Progenitor cell of endocrine pancreas (in vitro differentiated cells): Measurements from ENCODE around the gene SEC16A. TPM values are rescaled to one million over a fixed set of nuclear protein-coding genes. Genes with fewer than 3 reads are reported as not detected.

Experiments used
- DNase-seq: peaks from one replicate; pipeline ENCODE4 v3.0.0; 2021; ENCODE audit warnings: low spot score; ENCODE audit not compliant: unreplicated experiment
- H3K27ac Mint-ChIP-seq: 2 replicates; pipeline ENCODE4 v1.8.0; 2021; ENCODE audit warnings: mild to moderate bottlenecking, moderate library complexity, mixed read lengths
- H3K27me3 Mint-ChIP-seq: 2 replicates; pipeline ENCODE4 v1.8.0; 2021; ENCODE audit warnings: mixed read lengths
- H3K36me3 Mint-ChIP-seq: 2 replicates; pipeline ENCODE4 v1.8.0; 2022; ENCODE audit warnings: mixed read lengths; ENCODE audit not compliant: insufficient read depth
- H3K4me1 Mint-ChIP-seq: 2 replicates; pipeline ENCODE4 v1.8.0; 2021; ENCODE audit warnings: low read depth, mixed read lengths
- H3K4me3 Mint-ChIP-seq: 2 replicates; pipeline ENCODE4 v1.8.0; 2021; ENCODE audit warnings: low read depth, mild to moderate bottlenecking, moderate library complexity, mixed read lengths
- H3K9me3 Mint-ChIP-seq: 2 replicates; pipeline ENCODE4 v1.8.0; 2021; ENCODE audit warnings: low read depth, mixed read lengths
- total RNA-seq: library from RNA; stranded (reverse); gene quantifications from 2 replicates; pipeline ENCODE4 v1.2.1, GENCODE V29; 2021
- TF ChIP-seq, protein P1 (sequence below): fragments of 200-600 bp; sonication (generic); IDR thresholded peaks from one replicate; pipeline ENCODE4 v1.5.0; 2021; ENCODE audit warnings: antibody characterized with exemption, mild to moderate bottlenecking; ENCODE audit not compliant: unreplicated experiment

Gene SEC16A
- total RNA-seq, 1 donor from 2014 or later = 76.1 TPM

DNA sequence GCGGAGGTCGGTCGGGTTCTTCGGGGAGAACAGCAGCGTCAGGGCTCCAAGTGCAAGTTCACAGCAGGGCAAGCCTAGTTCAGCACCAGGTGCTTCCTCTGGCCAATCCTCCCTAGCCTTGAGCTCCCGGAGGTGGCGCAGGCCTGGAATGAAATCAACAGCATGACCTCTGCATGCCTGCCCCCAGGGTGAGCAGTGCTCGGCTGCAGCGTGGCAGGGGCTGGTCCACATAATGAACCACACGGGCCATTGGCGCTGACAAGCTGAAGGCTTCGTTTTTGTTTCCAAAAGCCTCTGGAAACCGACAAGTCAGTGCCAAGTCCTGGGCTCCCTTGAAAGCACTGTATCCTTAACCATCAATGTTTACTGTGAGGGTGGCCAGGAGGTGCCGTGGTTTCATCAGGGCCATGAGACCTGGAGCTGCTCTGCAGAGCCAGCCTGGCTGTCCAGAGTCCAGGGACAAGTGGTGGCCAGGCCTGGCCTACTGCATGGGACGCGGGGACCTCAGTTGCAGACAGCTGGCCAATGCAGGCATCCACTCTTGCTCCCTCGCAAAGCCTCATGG lies 41.1 kb downstream of the SEC16A start:
- H3K4me3 Mint-ChIP-seq = no peak overlapping the region
- TF ChIP-seq, protein P1, sequence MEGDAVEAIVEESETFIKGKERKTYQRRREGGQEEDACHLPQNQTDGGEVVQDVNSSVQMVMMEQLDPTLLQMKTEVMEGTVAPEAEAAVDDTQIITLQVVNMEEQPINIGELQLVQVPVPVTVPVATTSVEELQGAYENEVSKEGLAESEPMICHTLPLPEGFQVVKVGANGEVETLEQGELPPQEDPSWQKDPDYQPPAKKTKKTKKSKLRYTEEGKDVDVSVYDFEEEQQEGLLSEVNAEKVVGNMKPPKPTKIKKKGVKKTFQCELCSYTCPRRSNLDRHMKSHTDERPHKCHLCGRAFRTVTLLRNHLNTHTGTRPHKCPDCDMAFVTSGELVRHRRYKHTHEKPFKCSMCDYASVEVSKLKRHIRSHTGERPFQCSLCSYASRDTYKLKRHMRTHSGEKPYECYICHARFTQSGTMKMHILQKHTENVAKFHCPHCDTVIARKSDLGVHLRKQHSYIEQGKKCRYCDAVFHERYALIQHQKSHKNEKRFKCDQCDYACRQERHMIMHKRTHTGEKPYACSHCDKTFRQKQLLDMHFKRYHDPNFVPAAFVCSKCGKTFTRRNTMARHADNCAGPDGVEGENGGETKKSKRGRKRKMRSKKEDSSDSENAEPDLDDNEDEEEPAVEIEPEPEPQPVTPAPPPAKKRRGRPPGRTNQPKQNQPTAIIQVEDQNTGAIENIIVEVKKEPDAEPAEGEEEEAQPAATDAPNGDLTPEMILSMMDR = no peak
- no peaks in the 10 kb centered on the region for H3K9me3 Mint-ChIP-seq
- H3K27ac Mint-ChIP-seq = no peak overlapping the region
- DNase-seq = no peak
- H3K4me1 Mint-ChIP-seq = peaks cover 13% of the 10 kb centered on the region
- no peaks in the 10 kb centered on the region for H3K27me3 Mint-ChIP-seq
- peaks cover 20% of the 10 kb centered on the region for H3K36me3 Mint-ChIP-seq

DNA sequence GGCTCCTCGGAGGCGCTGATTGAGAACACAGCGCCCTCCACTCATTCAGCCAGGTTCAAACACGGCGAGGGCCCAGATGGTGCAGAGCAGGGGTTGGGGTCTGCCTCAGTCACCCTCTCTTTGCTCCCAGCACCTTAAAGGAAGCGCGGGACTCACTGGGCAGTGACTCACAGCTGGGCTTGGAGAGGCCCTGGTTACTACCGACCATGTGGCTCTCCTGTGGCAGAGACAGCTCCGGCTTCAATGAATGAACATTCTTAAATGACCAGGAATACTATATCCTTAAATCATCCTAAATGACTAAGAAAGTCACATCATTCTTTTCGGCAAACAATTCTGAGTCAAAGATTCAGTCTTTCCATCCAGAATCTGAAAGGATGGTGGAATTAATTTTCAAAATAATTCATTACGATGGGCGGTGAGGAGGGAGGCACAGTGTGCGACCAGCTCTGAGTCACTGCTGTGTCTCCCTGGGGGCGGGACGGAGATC lies 41.6 kb downstream of the SEC16A start:
- Mint-ChIP-seq H3K27me3 (no peaks in the 10 kb centered on the region), H3K36me3 (peaks cover 16% of the 10 kb centered on the region), H3K4me1 (peaks cover 17% of the 10 kb centered on the region), H3K9me3 (no peaks in the 10 kb centered on the region), H3K27ac (no peak overlapping the region), H3K4me3 (no peak overlapping the region)
- DNase-seq = no peak
- TF ChIP-seq, protein P1 = no peak

DNA sequence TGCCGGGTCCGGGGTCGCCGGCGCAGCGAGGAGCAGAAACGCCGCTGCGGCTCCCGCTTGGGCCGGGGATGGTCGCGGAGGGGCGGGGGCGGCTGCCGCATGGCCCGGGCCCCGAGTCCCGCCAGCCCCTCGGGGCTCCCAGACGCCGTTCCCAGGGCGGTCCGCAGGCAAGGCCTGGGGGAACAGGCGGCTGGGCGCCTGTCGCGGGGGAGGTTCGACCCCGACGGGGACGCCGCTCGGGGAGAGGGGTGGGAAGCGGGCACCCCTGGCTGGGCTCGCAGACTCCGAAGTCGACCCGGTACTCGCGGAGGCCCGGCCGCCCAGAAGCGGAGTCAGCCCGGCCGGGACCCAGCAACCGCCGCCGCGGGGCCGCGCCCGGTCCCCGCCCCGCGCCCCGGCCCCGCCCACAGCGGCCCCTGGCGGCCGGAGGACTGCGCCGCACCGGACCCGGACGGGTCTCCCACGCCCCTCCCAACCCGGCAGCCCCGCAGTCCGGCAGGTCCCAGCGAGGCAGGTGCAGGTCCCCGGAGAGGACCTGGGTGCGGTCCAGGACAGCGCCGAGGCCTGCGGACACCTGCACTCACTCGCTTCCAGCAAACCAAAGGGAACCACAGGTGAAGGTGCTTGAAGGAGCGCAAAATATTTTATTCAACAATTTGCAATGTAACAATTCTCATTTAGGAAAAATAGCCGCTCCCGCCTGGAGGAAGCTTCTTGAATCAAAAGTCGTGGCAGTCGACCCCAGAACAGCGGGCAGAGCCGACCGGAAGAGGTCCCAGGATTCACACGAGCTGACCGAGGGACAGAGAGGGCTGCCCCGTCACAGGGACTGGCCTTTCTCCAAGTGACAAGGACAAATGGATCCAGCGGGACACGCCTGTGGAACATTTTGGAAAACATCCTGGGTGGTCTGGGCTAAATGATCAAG lies 43.1 kb downstream of the SEC16A start, which contains the start of gene INPP5E:
Gene INPP5E (minus strand): TSS at position 365 of the 928 bp plus-strand sequence. CDS start 426 bp downstream, outside the sequence.
- H3K4me1 Mint-ChIP-seq = peaks cover 17% of the 10 kb centered on the region
- H3K4me3 Mint-ChIP-seq = peak within 1 kb of the TSS; percentile 78
- peak; percentile 91 for DNase-seq
- no peak within 1 kb of the TSS for H3K27ac Mint-ChIP-seq
- H3K9me3 Mint-ChIP-seq = no peaks in the 10 kb centered on the region
- peaks cover 17% of the 10 kb centered on the region for H3K36me3 Mint-ChIP-seq
- no peaks in the 10 kb centered on the region for H3K27me3 Mint-ChIP-seq
- TF ChIP-seq, protein P1 = peak; percentile 75

DNA sequence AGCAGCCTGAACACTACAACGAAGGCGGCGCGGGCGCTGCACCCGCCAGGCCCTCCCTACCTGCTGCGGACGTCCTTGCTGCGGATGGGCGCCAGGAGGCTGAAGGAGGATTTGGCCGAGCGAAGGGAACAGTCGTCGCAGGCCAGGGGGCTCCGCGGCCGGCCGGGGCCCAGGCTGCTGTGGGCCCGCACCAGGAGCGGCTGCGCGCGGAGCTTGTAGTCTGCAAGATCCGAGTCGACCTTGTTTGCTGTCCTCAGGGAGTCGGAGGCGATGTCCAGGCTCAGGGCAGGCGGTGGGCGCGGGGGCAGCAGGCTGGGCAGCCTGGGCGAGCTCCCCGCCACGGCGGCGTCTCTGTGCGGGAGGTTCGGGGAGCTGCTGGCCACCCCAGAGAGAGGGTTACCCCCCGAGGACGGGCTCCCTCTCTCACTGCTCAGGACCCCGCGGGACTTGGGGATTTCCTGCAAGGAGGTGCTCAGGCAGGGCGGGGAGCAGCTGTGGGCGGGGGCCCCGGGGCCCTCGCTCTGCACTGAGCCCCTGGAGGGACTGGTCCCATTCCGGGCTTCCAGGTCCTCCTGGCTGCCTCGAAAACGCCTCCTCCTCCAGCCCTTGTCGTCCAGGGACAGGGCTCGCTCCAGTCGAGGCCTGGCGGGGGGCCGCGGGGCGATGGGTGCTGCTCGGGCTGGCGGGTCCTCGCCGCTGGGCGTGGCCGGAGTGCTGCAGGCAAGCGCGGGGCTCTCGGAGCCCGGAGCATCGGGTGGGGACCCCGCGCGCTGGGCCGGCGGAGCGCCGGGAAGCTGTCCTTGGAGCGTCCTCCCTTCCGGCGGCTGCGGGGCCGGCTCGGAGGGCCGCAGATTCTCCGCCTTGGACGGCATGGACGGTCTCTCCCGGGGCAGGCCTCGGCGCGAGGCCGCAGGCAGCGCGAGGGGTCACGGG lies 44.0 kb downstream of the SEC16A start:
- Mint-ChIP-seq H3K4me1 (peaks cover 17% of the 10 kb centered on the region), H3K27me3 (no peaks in the 10 kb centered on the region), H3K9me3 (no peaks in the 10 kb centered on the region), H3K36me3 (peaks cover 12% of the 10 kb centered on the region), H3K4me3 (peak overlapping the region; percentile 78), H3K27ac (no peak overlapping the region)
- TF ChIP-seq, protein P1 = no peak
- peak; percentile 30 for DNase-seq
